ENCODE results near the gene ANAPC4. TPM values are rescaled to one million over a fixed set of nuclear protein-coding genes. Genes with fewer than 3 reads are reported as not detected.

Gene ANAPC4
- total and polyA plus RNA-seq, 2 donors (not counting 1 experiment from before 2014, with no cell fraction given), result 15.9 to 27.1 TPM

GRCh38 chr4:25430630-25431029 is 53.6 kb downstream of the ANAPC4 start:
- TF ChIP-seq, protein P1, sequence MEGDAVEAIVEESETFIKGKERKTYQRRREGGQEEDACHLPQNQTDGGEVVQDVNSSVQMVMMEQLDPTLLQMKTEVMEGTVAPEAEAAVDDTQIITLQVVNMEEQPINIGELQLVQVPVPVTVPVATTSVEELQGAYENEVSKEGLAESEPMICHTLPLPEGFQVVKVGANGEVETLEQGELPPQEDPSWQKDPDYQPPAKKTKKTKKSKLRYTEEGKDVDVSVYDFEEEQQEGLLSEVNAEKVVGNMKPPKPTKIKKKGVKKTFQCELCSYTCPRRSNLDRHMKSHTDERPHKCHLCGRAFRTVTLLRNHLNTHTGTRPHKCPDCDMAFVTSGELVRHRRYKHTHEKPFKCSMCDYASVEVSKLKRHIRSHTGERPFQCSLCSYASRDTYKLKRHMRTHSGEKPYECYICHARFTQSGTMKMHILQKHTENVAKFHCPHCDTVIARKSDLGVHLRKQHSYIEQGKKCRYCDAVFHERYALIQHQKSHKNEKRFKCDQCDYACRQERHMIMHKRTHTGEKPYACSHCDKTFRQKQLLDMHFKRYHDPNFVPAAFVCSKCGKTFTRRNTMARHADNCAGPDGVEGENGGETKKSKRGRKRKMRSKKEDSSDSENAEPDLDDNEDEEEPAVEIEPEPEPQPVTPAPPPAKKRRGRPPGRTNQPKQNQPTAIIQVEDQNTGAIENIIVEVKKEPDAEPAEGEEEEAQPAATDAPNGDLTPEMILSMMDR (conservative IDR thresholded peaks at IDR 0.05 in 1 of 2, IDR thresholded peaks at IDR 0.05 in 1 of 2; ENCODE audit: low read depth in 1 of 2, low read length in 2 of 2), result no peak
- TF ChIP-seq EZH2 (IDR thresholded peaks at IDR 0.05; ENCODE audit: low read length, missing control alignments), result no peak
- no peaks in the 10 kb centered on the region for H3K27me3 ChIP-seq (ENCODE audit: control insufficient read depth, insufficient read depth, low read length)
- no peaks in the 10 kb centered on the region for H3K79me2 ChIP-seq (ENCODE audit: control insufficient read depth, insufficient read depth, low read length)
- no peaks in the 10 kb centered on the region for H3K36me3 ChIP-seq (ENCODE audit: control insufficient read depth, insufficient read depth, low read length)
- no peaks in the 10 kb centered on the region for H3K9me3 ChIP-seq (ENCODE audit: control insufficient read depth, insufficient read depth, low read depth, low read length)
- H4K20me1 ChIP-seq (ENCODE audit: control insufficient read depth, extremely low read depth, insufficient read depth, low read length), result no peaks in the 10 kb centered on the region
- H3K4me3 ChIP-seq (replicated peaks in 1 of 4; ENCODE audit: control extremely low read depth in 1 of 4, insufficient read depth in 1 of 4, low read depth in 3 of 4, low read length in 4 of 4), result no peak overlapping the region
- no peak overlapping the region for H3K9ac ChIP-seq (ENCODE audit: insufficient read depth, low read length)
- H3K4me2 ChIP-seq (ENCODE audit: extremely low read depth, insufficient read depth, low read length), result no peak overlapping the region
- no peak overlapping the region for H3K27ac ChIP-seq (ENCODE audit: insufficient read depth, low read length)
- H3K4me1 ChIP-seq (ENCODE audit: control insufficient read depth, extremely low read depth, insufficient read depth, low read length), result no peaks in the 10 kb centered on the region
- H2AFZ ChIP-seq (ENCODE audit: low read length), result no peak overlapping the region
- DNase-seq (ENCODE audit: low read depth in 2 of 2), result no peak

GRCh38 chr4:25433966-25434827 is 57.1 kb downstream of the ANAPC4 start:
- Histone ChIP-seq H4K20me1 (ENCODE audit: control insufficient read depth, extremely low read depth, insufficient read depth, low read length) (no peaks in the 10 kb centered on the region), H3K9me3 (ENCODE audit: control insufficient read depth, insufficient read depth, low read depth, low read length) (no peaks in the 10 kb centered on the region), H3K27ac (ENCODE audit: insufficient read depth, low read length) (no peak overlapping the region), H2AFZ (ENCODE audit: low read length) (no peak overlapping the region), H3K4me3 (replicated peaks in 1 of 4; ENCODE audit: control extremely low read depth in 1 of 4, insufficient read depth in 1 of 4, low read depth in 3 of 4, low read length in 4 of 4) (no peak overlapping the region), H3K36me3 (ENCODE audit: control insufficient read depth, insufficient read depth, low read length) (no peaks in the 10 kb centered on the region), H3K4me2 (ENCODE audit: extremely low read depth, insufficient read depth, low read length) (no peak overlapping the region), H3K4me1 (ENCODE audit: control insufficient read depth, extremely low read depth, insufficient read depth, low read length) (no peaks in the 10 kb centered on the region), H3K79me2 (ENCODE audit: control insufficient read depth, insufficient read depth, low read length) (no peaks in the 10 kb centered on the region), H3K9ac (ENCODE audit: insufficient read depth, low read length) (no peak overlapping the region), H3K27me3 (ENCODE audit: control insufficient read depth, insufficient read depth, low read length) (no peaks in the 10 kb centered on the region)
- TF ChIP-seq, protein P1 (conservative IDR thresholded peaks at IDR 0.05 in 1 of 2, IDR thresholded peaks at IDR 0.05 in 1 of 2; ENCODE audit: low read depth in 1 of 2, low read length in 2 of 2), result no peak
- TF ChIP-seq EZH2 (IDR thresholded peaks at IDR 0.05; ENCODE audit: low read length, missing control alignments), result no peak
- DNase-seq (ENCODE audit: low read depth in 2 of 2), result no peak

- Histone ChIP-seq H3K4me2 (ENCODE audit: extremely low read depth, insufficient read depth, low read length) (no peak overlapping the region), H3K27me3 (ENCODE audit: control insufficient read depth, insufficient read depth, low read length) (no peaks in the 10 kb centered on the region), H2AFZ (ENCODE audit: low read length) (no peak overlapping the region), H4K20me1 (ENCODE audit: control insufficient read depth, extremely low read depth, insufficient read depth, low read length) (no peaks in the 10 kb centered on the region), H3K9me3 (ENCODE audit: control insufficient read depth, insufficient read depth, low read depth, low read length) (no peaks in the 10 kb centered on the region), H3K9ac (ENCODE audit: insufficient read depth, low read length) (no peak overlapping the region), H3K27ac (ENCODE audit: insufficient read depth, low read length) (no peak overlapping the region), H3K79me2 (ENCODE audit: control insufficient read depth, insufficient read depth, low read length) (no peaks in the 10 kb centered on the region), H3K4me1 (ENCODE audit: control insufficient read depth, extremely low read depth, insufficient read depth, low read length) (no peaks in the 10 kb centered on the region), H3K36me3 (ENCODE audit: control insufficient read depth, insufficient read depth, low read length) (no peaks in the 10 kb centered on the region), H3K4me3 (replicated peaks in 1 of 4; ENCODE audit: control extremely low read depth in 1 of 4, insufficient read depth in 1 of 4, low read depth in 3 of 4, low read length in 4 of 4) (no peak overlapping the region)
- no peak for DNase-seq (ENCODE audit: low read depth in 2 of 2)
- TF ChIP-seq EZH2 (IDR thresholded peaks at IDR 0.05; ENCODE audit: low read length, missing control alignments), result no peak
- TF ChIP-seq, protein P1 (conservative IDR thresholded peaks at IDR 0.05 in 1 of 2, IDR thresholded peaks at IDR 0.05 in 1 of 2; ENCODE audit: low read depth in 1 of 2, low read length in 2 of 2), result no peak
Observed at GRCh38 chr4:25437926-25438325, 60.9 kb downstream of the ANAPC4 start.

Measured in fibroblast of lung (primary cell).